AG10803 (cell line): ENCODE results near the gene FNIP1.

ENCODE experiments used
- DNase-seq: peaks from one replicate; pipeline ENCODE4 v3.0.0; 2010; ENCODE audit warnings: low read depth
- H3K4me3 ChIP-seq: 2 replicates; pipeline ENCODE4 v1.5.1; 2011; ENCODE audit warnings: mild to moderate bottlenecking, low read length, control low read depth
- TF ChIP-seq, protein P1 (sequence below): conservative IDR thresholded peaks from 2 replicates; pipeline ENCODE4 v1.5.1; 2011; ENCODE audit warnings: mild to moderate bottlenecking, low read length, control low read depth, inconsistent platforms

The FNIP1 gene

DNA sequence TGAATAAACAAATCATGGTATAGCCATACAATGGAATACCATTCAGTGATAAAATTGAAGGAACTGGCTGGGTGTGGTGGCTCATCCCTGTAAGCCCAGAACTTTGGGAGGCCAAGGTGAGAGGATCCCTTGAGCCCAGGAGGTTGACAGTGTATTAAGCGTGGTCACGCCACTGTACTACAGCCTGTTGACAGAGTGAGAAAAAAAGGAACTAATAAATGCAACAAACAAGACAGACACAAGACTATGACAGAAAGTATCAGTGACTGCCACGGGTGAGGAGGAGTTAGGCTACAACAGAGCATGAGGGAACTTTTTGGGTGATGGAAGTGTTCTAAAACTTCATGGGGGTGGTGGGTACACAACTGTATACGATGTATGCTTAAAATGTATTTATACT, 2.2 kb downstream of the FNIP1 start:
- peak overlapping the region; percentile 89 for H3K4me3 ChIP-seq
- TF ChIP-seq, protein P1, sequence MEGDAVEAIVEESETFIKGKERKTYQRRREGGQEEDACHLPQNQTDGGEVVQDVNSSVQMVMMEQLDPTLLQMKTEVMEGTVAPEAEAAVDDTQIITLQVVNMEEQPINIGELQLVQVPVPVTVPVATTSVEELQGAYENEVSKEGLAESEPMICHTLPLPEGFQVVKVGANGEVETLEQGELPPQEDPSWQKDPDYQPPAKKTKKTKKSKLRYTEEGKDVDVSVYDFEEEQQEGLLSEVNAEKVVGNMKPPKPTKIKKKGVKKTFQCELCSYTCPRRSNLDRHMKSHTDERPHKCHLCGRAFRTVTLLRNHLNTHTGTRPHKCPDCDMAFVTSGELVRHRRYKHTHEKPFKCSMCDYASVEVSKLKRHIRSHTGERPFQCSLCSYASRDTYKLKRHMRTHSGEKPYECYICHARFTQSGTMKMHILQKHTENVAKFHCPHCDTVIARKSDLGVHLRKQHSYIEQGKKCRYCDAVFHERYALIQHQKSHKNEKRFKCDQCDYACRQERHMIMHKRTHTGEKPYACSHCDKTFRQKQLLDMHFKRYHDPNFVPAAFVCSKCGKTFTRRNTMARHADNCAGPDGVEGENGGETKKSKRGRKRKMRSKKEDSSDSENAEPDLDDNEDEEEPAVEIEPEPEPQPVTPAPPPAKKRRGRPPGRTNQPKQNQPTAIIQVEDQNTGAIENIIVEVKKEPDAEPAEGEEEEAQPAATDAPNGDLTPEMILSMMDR = no peak
- no peak for DNase-seq

DNA sequence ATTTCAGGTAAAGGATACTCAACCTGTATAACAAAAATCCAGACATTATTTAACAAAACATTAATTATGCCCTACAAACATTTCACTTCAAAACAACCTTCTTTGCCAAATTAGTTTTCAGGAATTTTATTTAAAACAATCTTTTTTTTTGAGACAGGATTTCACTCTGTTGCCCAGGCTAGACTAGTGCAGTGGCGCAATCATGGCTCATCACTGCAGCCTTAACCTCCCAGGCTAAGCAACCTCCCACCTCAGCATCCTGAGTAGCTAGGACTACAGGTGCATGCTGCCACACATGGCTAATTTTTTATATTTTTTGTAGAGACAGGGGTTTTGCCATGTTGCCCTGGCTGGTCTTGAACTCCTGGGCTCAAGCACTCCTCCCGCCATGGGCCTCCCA, 3.9 kb downstream of the FNIP1 start:
- DNase-seq = no peak
- H3K4me3 ChIP-seq = no peak overlapping the region
- TF ChIP-seq, protein P1 = no peak

DNA sequence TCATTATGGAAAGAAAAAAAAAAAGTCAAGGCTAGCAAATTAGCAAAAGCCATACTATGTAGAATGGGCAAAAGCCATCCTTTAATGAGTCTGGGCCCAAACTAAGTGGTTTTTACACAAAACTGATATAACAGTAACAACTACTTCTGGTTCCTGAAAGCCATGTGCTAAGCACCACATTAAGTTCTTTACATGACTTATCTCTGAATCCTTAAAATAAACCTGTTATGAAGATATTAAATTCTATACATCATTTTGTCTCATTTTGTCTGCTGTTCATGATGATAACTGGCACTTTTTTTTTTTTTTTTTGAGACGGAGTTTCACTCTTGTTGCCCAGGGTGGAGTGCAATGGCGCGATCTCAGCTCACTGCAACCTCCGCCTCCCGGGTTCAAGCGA, 5.0 kb downstream of the FNIP1 start:
- H3K4me3 ChIP-seq = no peak overlapping the region
- DNase-seq = no peak

DNA sequence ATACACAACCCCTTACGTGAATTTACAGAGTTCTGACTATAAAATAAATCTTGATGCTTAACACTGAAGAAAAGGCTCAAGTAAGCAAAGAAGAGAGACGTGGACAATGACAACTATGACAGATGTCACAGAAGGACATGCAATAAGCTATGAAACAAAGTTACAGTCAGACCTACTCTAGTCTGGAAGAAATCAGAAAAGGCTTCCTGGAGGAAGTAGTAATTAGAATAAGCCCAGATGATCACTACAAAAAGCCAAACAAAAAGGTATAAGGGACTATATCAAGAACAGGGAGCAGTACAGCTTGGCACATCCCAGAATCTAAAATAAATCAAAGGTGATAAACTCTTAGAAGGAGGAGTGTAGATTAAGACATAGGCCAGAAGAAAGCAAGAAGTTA, 6.3 kb downstream of the FNIP1 start:
- DNase-seq = no peak
- TF ChIP-seq, protein P1 = no peak
- no peak overlapping the region for H3K4me3 ChIP-seq

More for the DNA sequence above, 5.0 kb downstream of the FNIP1 start:
- TF ChIP-seq, protein P1 = no peak

DNA sequence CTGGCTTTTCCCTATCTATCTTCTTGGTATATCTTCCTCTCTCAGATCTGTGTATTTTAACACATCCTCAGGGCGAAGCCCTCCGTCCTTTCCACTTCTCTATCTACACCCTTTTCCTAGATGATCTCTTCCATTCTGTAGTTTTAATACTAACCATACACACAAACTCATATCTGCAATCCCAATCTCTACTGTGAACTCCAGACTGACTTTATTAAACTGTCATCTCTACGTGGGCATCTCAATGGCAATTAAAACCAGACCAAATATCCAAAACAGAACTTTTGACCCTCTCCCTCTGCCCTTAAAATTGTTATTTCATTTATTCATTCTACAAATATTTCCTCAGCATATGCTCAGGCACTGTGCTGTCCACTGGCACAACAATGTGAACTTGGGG, 7.1 kb downstream of the FNIP1 start:
- DNase-seq = no peak
- no peak overlapping the region for H3K4me3 ChIP-seq
- TF ChIP-seq, protein P1 = no peak

DNA sequence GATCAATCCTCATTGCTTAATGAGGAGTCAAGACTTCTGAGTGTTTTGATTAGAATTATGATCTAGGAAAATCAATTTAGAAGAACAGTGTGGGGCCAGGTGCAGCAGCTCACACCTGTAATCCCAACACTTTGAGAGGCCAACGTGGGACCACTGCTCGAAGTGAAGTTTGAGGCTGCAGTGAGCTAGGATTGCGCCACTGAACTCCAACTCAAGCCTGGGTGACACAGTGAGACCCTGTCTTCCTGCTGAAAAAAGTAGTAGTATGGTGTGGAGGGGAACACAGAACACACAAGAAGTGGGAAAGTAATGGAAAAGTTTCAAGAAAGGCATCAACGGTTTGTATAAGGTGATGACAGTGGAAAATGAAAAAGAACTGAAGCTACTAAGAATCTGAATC, 9.1 kb downstream of the FNIP1 start:
- TF ChIP-seq, protein P1 = no peak
- DNase-seq = no peak

DNA sequence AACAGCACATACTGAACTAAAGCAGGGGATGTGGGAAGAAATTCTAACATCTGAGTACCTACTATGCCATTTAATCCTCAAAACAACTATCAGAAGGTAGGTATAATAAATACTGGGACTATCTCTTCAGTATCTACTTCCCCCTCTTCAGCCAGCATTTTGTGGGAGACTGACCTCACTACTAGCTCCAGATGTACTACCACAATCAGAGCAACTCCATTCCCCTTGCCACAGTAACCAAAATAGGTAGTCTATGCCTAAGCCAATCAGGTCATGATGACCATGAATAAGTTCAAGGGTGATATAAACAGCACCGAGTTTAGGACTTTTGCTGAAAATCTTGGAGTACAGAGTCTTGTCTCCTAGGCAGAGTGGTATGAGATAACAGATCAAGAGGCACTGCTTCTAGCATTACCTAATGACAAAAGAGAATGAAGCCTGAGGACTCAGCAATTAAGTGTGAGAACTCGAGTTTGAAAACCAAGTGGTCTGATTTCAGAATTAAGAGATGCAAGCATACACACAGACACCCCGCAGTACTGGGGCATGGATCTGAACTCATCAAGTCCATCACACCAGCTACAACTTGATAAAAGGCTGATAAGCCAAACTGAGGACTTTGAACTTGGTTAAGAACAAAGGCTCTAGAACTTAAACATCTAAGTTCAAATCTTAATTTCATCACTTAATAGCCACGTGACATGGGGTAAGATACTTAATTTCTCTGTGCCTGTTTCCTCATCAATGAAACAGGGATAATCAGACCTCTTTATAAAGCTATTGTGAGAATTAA, 9.7 kb downstream of the FNIP1 start:
- H3K4me3 ChIP-seq = no peak overlapping the region
- no peak for DNase-seq
- TF ChIP-seq, protein P1 = no peak

More for the DNA sequence above, 9.1 kb downstream of the FNIP1 start:
- H3K4me3 ChIP-seq = no peak overlapping the region
